HG03520 (cell line): ENCODE measurements around the gene UBR3.
A peak's percentile ranks its signal among the peaks of the same experiment; 100 is the strongest.
"Not testable (repeated sequence)": the region's sequence is repeated elsewhere in the genome, so short reads cannot be mapped to it uniquely, and the experiment has no call there.

Experiments
- ATAC-seq: cut with Tn5 transposase; IDR thresholded peaks from one replicate; pipeline ENCODE4 v1.9.1; 2021; ENCODE audit warnings: mild to moderate bottlenecking, moderate library complexity; ENCODE audit not compliant: unreplicated experiment

UBR3 gene

GRCh38 chr2:169928463-169928864, 101.2 kb downstream of the UBR3 start:
- no peak for ATAC-seq

DNA sequence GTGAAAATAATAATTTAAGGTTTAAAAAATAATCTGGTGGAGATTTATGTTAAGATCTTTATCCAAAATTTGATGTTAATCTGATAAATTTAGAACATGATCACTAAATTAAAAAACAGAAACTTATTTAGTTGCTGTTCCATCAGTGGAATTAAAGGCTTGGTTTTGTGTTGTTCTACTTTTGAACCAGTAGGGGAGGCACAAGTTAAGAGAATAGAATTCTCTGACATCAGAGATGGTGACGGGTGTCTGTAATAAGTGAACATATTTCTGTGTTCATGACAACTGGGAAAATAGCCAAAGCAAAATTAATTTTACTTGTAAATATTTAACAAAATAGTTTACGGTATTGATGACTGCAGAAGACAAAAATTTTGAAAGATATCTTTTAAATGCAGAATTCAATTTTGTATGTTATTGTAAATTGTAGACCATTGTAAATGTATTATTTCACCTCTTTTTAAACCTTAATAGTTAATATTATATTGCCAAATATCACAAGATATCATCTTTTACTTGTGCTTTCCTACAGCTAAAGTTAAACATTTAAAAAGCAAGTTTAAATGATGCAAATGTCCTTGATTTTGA, 106.0 kb downstream of the UBR3 start:
- peak; percentile 69 for ATAC-seq

- ATAC-seq: not testable (repeated sequence)
These were observed 109.4 kb downstream of the UBR3 start for GRCh38 chr2:169936652-169937051.

- no peak for ATAC-seq
These were observed 118.3 kb downstream of the UBR3 start for GRCh38 chr2:169945515-169945914.

DNA sequence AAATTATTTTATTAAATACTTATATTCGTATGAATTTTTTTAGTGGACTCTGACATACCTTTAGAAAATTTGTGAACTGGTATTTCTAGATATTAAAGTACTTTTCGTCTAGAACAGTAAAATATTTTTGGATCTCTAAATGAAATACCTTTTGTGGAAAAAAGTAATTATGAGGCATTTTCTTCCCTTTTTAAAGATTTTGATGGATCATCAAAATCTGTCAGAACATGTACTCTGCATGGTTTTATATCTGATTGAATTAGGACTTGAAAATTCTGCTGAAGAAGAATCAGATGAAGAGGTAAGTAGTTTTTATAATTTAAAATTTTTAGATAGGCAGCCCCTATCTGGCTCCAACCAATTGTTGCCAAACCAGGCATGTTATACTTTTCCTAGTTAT, 118.8 kb downstream of the UBR3 start:
- ATAC-seq: no peak

DNA sequence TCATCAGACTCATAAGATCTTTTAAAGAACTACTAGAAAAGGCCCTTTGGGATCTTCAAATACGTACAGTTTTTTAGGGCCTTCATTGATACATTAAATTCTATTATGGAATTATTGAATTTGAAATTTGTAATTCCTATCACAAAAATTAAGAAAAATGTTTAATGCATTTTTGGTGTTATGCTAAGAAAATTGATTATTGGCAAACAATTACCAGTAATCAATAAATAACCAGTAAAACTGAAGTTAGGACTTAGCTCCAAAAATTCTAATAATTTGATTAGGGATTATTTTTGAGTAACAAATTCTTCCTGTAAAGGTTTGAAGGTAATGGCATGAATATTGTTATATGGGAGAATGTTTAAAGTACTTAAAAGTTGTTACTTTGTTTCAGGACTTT, 119.3 kb downstream of the UBR3 start:
- no peak for ATAC-seq

GRCh38 chr2:169955940-169956339, 128.7 kb downstream of the UBR3 start:
- ATAC-seq: no peak

- ATAC-seq: not testable (repeated sequence)
These were observed 130.0 kb downstream of the UBR3 start for GRCh38 chr2:169957219-169957618.

DNA sequence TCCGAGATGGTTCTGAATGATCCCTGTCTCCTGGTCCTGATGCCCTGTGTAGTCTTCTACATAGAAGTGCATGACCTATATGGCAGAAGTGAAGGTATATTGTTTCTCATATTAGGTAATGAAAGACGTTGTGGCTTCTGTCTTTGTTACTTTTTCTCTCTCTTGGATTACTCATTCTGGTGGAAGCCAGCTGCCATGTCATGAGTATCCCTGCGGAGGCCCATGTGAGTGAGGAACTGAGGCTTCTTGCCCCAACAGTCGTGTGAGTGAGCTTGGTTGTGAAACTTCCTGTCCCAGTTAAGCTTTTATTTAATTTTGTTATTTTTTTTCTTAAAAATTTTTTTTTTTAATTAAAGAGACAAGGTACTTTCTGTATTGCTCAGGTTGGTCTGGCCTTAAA, 134.7 kb downstream of the UBR3 start:
- no peak for ATAC-seq

DNA sequence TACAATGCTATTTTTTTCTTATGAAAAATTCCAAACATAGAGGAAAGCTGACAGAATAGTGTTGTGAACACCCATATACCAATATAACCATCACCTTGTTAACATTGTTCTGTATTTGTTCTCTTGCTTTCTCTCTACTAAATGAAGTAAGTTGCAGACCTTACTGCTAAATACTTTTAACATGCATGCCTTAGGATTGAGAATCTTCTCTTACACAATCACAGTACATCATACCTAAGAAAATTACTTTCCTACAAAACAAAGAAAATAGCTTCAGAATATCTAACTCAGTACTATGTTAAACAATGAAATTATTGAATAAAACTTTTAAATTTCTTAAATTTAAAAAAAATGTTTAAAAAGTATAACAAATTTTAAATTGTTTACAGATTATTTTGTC, 136.5 kb downstream of the UBR3 start:
- no peak for ATAC-seq

DNA sequence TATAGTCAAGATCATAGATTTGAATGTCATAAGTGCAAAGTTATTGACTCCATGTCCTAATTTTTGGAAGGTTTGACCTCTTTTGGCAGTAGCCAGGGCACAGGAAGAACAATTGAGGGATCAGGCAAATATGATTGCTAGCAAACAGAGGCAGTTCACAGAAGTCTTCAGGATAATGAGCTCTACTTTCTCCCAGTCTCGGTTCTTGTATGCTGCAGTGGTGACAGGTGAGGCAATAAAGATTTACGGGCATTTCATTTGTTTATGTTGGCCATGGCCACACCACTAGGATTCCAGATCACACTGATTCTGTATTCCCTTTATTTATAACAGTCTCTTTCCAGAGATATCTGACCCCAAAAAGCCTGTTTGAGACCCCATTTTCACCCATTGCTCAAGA, 137.5 kb downstream of the UBR3 start:
- no peak for ATAC-seq

DNA sequence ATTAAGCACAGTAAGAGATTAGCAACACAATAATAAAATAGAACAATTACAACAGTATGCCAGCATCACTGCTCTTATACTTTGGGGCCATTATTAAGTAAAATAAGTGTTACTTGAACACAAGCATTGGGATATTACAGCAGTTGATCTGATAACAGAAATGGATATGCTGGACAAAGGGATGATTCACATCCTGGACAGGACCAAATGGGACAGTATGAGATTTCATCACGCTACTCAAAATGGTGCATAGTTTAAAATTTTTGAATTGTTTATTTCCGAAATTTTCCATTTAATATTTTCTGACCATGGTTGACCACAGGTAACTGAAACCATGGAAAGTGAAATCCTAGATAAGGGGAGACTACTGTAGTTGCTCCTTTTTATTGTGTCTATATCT, 138.2 kb downstream of the UBR3 start:
- no peak for ATAC-seq

DNA sequence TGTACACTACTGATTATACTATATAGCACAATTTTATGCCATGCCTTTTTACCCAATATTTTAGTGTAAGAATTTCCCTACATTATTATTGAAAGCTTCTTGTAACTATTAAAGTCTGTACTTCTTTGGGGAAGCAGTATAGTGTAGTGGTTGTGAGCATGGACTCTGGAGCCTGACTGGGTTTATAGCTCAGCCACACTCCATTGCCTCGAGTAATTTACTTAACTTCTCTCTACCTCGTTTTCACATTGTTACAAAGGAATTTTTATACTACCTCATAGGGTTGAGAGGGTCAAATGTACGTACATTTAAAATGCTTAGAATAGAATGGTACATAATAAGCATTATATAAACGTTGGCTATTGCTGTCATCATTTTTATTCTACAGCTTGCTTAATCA, 139.2 kb downstream of the UBR3 start:
- ATAC-seq: no peak

GRCh38 chr2:169968743-169969142, 141.5 kb downstream of the UBR3 start:
- no peak for ATAC-seq

- no peak for ATAC-seq
These were observed 148.0 kb downstream of the UBR3 start for GRCh38 chr2:169975221-169975620.

GRCh38 chr2:169976335-169976851, 149.1 kb downstream of the UBR3 start:
- ATAC-seq: no peak

GRCh38 chr2:169977530-169977929, 150.3 kb downstream of the UBR3 start:
- ATAC-seq: no peak

GRCh38 chr2:169978402-169979017, 151.3 kb downstream of the UBR3 start:
- no peak for ATAC-seq

GRCh38 chr2:169979025-169979424, 151.8 kb downstream of the UBR3 start:
- ATAC-seq: no peak

- no peak for ATAC-seq
These were observed 152.7 kb downstream of the UBR3 start for GRCh38 chr2:169980001-169980400.

DNA sequence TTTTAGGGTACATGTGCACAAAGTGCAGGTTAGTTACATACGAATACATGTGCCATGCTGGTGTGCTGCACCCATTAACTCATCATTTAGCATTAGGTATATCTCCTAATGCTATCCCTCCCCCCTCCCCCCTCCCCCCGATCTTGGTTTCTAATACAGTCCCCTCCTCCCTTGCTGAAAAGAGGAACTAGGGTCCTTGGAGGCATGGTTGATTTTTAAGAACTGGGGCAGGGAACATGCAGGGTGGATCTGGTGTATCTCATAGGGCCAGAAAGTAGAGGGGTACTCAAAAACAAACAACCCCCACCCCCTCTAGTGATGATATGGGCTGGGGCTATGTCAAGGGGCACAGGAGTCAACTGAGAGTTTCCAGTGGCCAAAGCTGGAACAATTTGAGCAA, 153.4 kb downstream of the UBR3 start:
- ATAC-seq: no peak

DNA sequence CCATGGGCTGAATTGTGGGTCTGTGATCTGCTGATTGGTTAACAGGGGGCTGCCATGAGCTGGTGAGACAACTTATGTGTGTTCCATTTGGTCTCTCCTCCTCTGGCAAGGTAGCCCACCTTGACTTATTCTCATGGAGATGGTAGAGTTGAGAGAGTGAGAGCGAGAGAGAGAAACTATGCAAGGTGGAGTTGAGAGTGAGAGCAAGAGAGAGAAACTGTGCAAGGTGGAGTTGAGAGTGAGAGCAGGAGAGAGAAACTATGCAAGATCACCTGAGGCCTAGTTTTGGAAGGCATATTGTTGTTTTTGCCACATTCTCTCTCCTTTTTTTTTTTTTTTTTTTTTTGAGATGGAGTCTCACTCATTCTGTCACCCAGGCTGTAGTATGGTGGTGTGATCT, 155.7 kb downstream of the UBR3 start:
- ATAC-seq: no peak

DNA sequence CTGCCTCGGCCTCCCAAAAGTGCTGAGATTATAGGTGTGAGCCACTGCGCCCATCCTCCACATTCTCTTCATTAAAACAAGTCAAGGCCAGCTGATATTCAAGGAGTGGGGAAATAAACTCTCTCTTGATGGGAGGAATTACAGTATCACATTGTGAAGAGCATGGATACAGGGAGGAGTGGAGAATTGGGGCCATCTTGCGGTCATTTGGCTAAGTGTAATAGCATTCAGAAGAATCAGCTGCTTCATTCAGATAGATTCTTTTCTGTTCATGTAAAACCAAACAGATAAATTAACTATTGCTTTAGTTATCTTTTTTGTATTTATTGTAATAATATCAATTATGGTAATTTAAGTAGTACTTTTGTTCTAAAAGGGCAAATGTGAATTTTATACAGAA, 156.3 kb downstream of the UBR3 start:
- no peak for ATAC-seq
